ENCODE measurements around the gene BAZ2B.

GRCh38 chr2:159651884-159652283 lies 35.5 kb upstream of the BAZ2B start:
- TF ChIP-seq ZZZ3 (CRISPR knock-in tag; IDR thresholded peaks at IDR 0.05; ENCODE audit: borderline replicate concordance) (no peak), TAF1 (CRISPR knock-in tag; IDR thresholded peaks at IDR 0.05) (no peak), EZH2 (conservative IDR thresholded peaks at IDR 0.05; ENCODE audit: low read depth, low read length) (no peak), TCF7L2 (IDR thresholded peaks at IDR 0.05; ENCODE audit: low read depth, low read length) (no peak), NR2F1 (CRISPR knock-in tag; IDR thresholded peaks at IDR 0.05) (no peak), CTCF (CRISPR knock-in tag; IDR thresholded peaks at IDR 0.05) (no peak)
